Measurements from ENCODE around the gene ACAN. TPM values are rescaled to one million over a fixed set of nuclear protein-coding genes. Genes with fewer than 3 reads are reported as not detected.
A peak's percentile ranks its signal among the peaks of the same experiment; 100 is the strongest.

Gene ACAN
- total RNA-seq, 1 donor from 2014 or later: 176 TPM

DNA sequence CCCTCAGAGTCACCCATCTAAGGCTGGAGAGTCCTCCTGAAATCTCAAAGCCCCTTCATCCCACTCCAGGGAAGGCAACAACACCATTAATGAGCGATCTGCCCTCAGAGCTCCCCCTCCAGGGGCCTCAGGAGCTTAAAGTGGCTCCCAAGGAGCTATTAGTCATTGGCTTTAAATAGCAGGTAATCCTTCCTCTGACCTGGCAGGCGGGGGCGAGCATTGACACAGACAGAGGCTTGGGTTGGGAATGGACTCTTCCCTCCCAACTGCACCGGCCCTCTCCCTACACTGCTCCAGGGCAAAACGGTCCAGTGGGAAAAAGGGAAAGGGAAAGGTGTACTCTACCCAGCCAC lies 108.5 kb downstream of the ACAN start:
- no peaks in the 10 kb centered on the region for H3K9me3 Mint-ChIP-seq (ENCODE audit: low read depth)

DNA sequence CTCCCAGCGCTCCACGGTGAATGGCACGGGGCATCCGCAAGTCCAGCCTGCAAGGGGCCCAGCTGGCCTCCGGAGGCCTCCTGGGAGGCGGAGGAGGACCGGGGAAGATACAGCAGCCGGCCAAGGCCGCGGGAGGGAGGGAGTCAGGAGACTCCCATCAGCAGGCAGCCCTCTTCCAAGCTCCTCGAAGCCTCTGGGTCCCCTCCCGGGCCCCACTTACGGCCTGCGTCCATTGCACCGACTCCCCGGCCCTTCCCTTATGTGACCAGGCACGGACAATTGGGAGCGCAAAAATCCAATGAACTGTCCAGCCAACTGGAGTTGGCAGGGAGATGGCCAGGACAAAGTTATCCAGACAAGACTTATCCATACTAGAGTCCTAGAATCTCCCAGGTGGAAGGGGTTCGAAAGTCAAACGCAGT lies 109.3 kb downstream of the ACAN start:
- Mint-ChIP-seq H3K9me3 (ENCODE audit: low read depth) (no peaks in the 10 kb centered on the region), H3K36me3 (ENCODE audit: low read depth) (peaks cover 10% of the 10 kb centered on the region), H3K4me1 (ENCODE audit: low read depth) (peaks cover 39% of the 10 kb centered on the region), H3K27ac (ENCODE audit: unreplicated experiment) (peak overlapping the region; percentile 79), H3K4me3 (ENCODE audit: unreplicated experiment) (peak overlapping the region; percentile 83), H3K27me3 (ENCODE audit: low read depth) (no peaks in the 10 kb centered on the region)
- no peak for DNase-seq (ENCODE audit: low spot score)
- TF ChIP-seq, protein P1, sequence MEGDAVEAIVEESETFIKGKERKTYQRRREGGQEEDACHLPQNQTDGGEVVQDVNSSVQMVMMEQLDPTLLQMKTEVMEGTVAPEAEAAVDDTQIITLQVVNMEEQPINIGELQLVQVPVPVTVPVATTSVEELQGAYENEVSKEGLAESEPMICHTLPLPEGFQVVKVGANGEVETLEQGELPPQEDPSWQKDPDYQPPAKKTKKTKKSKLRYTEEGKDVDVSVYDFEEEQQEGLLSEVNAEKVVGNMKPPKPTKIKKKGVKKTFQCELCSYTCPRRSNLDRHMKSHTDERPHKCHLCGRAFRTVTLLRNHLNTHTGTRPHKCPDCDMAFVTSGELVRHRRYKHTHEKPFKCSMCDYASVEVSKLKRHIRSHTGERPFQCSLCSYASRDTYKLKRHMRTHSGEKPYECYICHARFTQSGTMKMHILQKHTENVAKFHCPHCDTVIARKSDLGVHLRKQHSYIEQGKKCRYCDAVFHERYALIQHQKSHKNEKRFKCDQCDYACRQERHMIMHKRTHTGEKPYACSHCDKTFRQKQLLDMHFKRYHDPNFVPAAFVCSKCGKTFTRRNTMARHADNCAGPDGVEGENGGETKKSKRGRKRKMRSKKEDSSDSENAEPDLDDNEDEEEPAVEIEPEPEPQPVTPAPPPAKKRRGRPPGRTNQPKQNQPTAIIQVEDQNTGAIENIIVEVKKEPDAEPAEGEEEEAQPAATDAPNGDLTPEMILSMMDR (IDR thresholded peaks at IDR 0.05): no peak

More for the DNA sequence above, 108.5 kb downstream of the ACAN start:
- peaks cover 39% of the 10 kb centered on the region for H3K4me1 Mint-ChIP-seq (ENCODE audit: low read depth)
- H3K27me3 Mint-ChIP-seq (ENCODE audit: low read depth): no peaks in the 10 kb centered on the region
- DNase-seq (ENCODE audit: low spot score): no peak
- TF ChIP-seq, protein P1 (IDR thresholded peaks at IDR 0.05): no peak
- peaks cover 12% of the 10 kb centered on the region for H3K36me3 Mint-ChIP-seq (ENCODE audit: low read depth)
- H3K27ac Mint-ChIP-seq (ENCODE audit: unreplicated experiment): no peak overlapping the region
- peak overlapping the region; percentile 83 for H3K4me3 Mint-ChIP-seq (ENCODE audit: unreplicated experiment)

DNA sequence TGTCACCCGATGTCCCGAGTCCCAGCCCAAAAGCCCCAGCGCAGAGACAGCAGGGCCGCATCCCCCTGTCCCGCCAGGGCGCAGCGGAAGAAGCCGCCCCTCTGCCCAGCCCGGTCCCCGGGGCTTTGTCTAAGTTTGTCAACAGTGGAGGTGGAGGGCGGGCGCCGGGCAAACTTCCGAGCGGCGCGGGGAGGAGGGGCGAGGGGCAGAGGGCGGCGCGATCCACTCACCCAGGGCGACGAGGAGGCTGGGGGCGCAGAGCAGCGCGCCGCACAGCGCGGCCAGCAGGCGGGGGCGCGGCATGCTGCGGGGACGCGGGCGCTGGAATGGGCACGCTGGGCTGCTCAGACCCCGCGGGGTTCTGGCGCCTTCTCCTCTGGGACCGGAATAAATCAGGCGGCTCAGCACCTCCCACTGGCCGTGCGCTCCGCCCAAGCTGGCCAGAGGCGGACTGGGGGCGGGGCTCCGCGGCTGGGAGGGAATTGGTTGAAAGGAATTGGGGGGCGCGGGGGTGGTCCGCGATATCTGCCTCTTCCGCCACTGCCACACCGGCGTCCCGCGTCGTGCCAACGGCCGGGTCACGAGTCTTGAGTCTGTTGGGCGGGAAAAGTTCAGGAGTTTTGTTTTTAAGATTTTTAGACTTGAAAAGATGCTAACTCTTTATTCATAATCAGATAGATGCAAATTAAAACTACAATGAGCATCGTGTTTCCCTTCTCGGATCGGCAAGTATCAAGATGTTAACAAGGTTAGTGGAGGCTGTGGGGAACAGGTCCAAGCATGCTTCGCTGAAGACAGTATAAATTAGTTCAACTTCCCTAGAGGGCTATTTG lies 110.0 kb downstream of the ACAN start, which contains the start of gene MFGE8:
MFGE8 (minus strand) TSS at position 363 of the 833 bp plus-strand sequence; CDS start at position 303, 60 bp downstream.
- no peak for DNase-seq (ENCODE audit: low spot score)
- Mint-ChIP-seq H3K36me3 (ENCODE audit: low read depth) (peaks cover 6% of the 10 kb centered on the region), H3K9me3 (ENCODE audit: low read depth) (no peaks in the 10 kb centered on the region), H3K27me3 (ENCODE audit: low read depth) (no peaks in the 10 kb centered on the region), H3K27ac (ENCODE audit: unreplicated experiment) (peak within 1 kb of the TSS; percentile 84), H3K4me1 (ENCODE audit: low read depth) (peaks cover 39% of the 10 kb centered on the region), H3K4me3 (ENCODE audit: unreplicated experiment) (peak within 1 kb of the TSS; percentile 83)
- TF ChIP-seq, protein P1 (IDR thresholded peaks at IDR 0.05): peak; percentile 53

DNA sequence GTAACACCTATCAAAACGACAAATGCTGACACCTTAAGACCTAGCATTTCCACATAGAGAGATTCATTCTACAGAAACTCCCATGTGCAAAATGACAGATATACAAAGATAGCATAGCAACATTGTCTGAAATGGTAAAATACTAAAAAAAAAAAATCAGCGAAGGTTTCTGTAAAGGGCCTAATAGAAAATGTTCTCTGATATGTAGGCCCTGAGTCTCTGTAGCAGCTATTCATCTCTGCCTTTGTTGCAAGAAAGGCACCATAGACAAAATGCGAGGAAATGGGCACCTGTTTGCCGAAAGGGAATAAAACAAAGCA lies 110.6 kb downstream of the ACAN start:
- H3K4me1 Mint-ChIP-seq (ENCODE audit: low read depth): peaks cover 43% of the 10 kb centered on the region
- no peak overlapping the region for H3K27ac Mint-ChIP-seq (ENCODE audit: unreplicated experiment)
- peaks cover 6% of the 10 kb centered on the region for H3K36me3 Mint-ChIP-seq (ENCODE audit: low read depth)
- H3K27me3 Mint-ChIP-seq (ENCODE audit: low read depth): no peaks in the 10 kb centered on the region
- peak overlapping the region; percentile 83 for H3K4me3 Mint-ChIP-seq (ENCODE audit: unreplicated experiment)
- no peak for DNase-seq (ENCODE audit: low spot score)
- TF ChIP-seq, protein P1 (IDR thresholded peaks at IDR 0.05): no peak
- H3K9me3 Mint-ChIP-seq (ENCODE audit: low read depth): no peaks in the 10 kb centered on the region

DNA sequence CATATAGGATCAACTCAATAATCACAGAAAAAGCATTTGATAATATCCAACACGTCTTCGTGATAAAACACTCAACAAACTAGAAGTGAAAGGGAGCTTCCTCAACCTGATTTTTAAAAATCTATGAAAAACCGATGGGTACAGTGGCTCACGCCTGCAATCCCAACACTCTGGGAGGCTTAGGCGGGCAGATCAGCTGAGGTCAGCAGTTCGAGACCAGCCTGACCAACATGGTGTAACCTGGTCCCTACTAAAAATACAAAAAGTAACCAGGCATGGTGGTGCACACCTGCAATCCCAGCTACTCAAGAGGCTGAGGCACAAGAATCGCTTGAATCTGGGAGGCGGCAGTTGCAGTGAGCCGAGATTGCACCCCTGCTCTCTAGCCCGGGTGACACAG lies 112.1 kb downstream of the ACAN start:
- H3K9me3 Mint-ChIP-seq (ENCODE audit: low read depth): no peaks in the 10 kb centered on the region
- H3K27me3 Mint-ChIP-seq (ENCODE audit: low read depth): no peaks in the 10 kb centered on the region
- DNase-seq (ENCODE audit: low spot score): no peak
- H3K4me3 Mint-ChIP-seq (ENCODE audit: unreplicated experiment): no peak overlapping the region
- H3K27ac Mint-ChIP-seq (ENCODE audit: unreplicated experiment): no peak overlapping the region
- peaks cover 3% of the 10 kb centered on the region for H3K36me3 Mint-ChIP-seq (ENCODE audit: low read depth)
- H3K4me1 Mint-ChIP-seq (ENCODE audit: low read depth): peaks cover 40% of the 10 kb centered on the region
- TF ChIP-seq, protein P1 (IDR thresholded peaks at IDR 0.05): no peak
